Stimulated activated naive CD8-positive, alpha-beta T cell treated with anti-CD3 and anti-CD28 coated beads, Interleukin-15, Interleukin-2, amounts not matched to agents 100 U/mL and 50 U/mL, for 24 hours (primary cell): Measurements from ENCODE around the gene ATP6AP2.
"Not testable (repeated sequence)": the region's sequence is repeated elsewhere in the genome, so short reads cannot be mapped to it uniquely, and the experiment has no call there.

Experiments
- ATAC-seq: fragments of 150-1000 bp; cut with Tn5 transposase; one replicate; pipeline ENCODE4 v1.10.0; 2021
- DNase-seq: peaks from one replicate; pipeline ENCODE4 v3.0.0; 2021

Gene ATP6AP2

GRCh38 chrX:40576291-40576690 is 4.5 kb upstream of the ATP6AP2 start:
- ATAC-seq (no peak), DNase-seq (no peak)

GRCh38 chrX:40578039-40578695 is 2.6 kb upstream of the ATP6AP2 start:
- no peak for DNase-seq
- ATAC-seq: no peak

GRCh38 chrX:40579141-40579540 is 1.6 kb upstream of the ATP6AP2 start:
- DNase-seq (no peak), ATAC-seq (no peak)

GRCh38 chrX:40579900-40580536 is 752 bp upstream of the ATP6AP2 start:
- DNase-seq (no peak), ATAC-seq (no peak)

GRCh38 chrX:40581336-40581920 is 658 bp downstream of the ATP6AP2 start:
- DNase-seq (no peak), ATAC-seq (no peak)

GRCh38 chrX:40582178-40582577 is 1.4 kb downstream of the ATP6AP2 start:
- ATAC-seq, DNase-seq: not testable (repeated sequence)

- DNase-seq (no peak), ATAC-seq (no peak)
These were observed 2.0 kb downstream of the ATP6AP2 start for GRCh38 chrX:40582811-40583210.

GRCh38 chrX:40587623-40588022 is 6.9 kb downstream of the ATP6AP2 start:
- ATAC-seq: peak; percentile 28
- DNase-seq: not testable (repeated sequence)

- ATAC-seq (peak; percentile 96), DNase-seq (peak; percentile 12)
These were observed 9.0 kb downstream of the ATP6AP2 start for GRCh38 chrX:40589616-40590321.

- ATAC-seq (no peak), DNase-seq (no peak)
These were observed 22.7 kb downstream of the ATP6AP2 start for GRCh38 chrX:40603446-40603845.

GRCh38 chrX:40607381-40607780 is 26.6 kb downstream of the ATP6AP2 start:
- DNase-seq (no peak), ATAC-seq (no peak)

GRCh38 chrX:40612511-40612910 is 31.7 kb downstream of the ATP6AP2 start:
- DNase-seq (no peak), ATAC-seq (no peak)

- DNase-seq (no peak), ATAC-seq (no peak)
These were observed 35.2 kb downstream of the ATP6AP2 start for GRCh38 chrX:40615976-40616375.

- no peak for DNase-seq
- no peak for ATAC-seq
These were observed 36.8 kb downstream of the ATP6AP2 start for GRCh38 chrX:40617566-40617965.

- ATAC-seq (no peak), DNase-seq (no peak)
These were observed 41.8 kb downstream of the ATP6AP2 start for GRCh38 chrX:40622479-40623138.

- no peak for DNase-seq
- no peak for ATAC-seq
These were observed 42.4 kb downstream of the ATP6AP2 start, which contains the start of gene MPC1L for GRCh38 chrX:40623139-40623536. MPC1L (plus strand) TSS chrX:40623428; CDS start chrX:40623566, 138 bp downstream.

GRCh38 chrX:40623665-40624064 is 42.9 kb downstream of the ATP6AP2 start:
- no peak for DNase-seq
- ATAC-seq: no peak

- ATAC-seq (no peak), DNase-seq (no peak)
These were observed 44.5 kb downstream of the ATP6AP2 start for GRCh38 chrX:40625294-40625693.

- DNase-seq: no peak
- no peak for ATAC-seq
These were observed 47.7 kb downstream of the ATP6AP2 start for GRCh38 chrX:40628506-40628905.

GRCh38 chrX:40632199-40632598 is 51.4 kb downstream of the ATP6AP2 start:
- DNase-seq (no peak), ATAC-seq (no peak)

GRCh38 chrX:40637687-40638086 is 56.9 kb downstream of the ATP6AP2 start:
- DNase-seq: no peak

GRCh38 chrX:40644176-40644575 is 63.4 kb downstream of the ATP6AP2 start:
- no peak for ATAC-seq
- no peak for DNase-seq

More at GRCh38 chrX:40637687-40638086, 56.9 kb downstream of the ATP6AP2 start:
- no peak for ATAC-seq
